DOHH2 (cell line): Measurements from ENCODE around the gene LVRN.

Experiments used
- H3F3A ChIP-seq: fragments of 200-600 bp; sonication (generic), shearing (Covaris generic); 2 replicates; pipeline ENCODE4 v1.6.0; 2016; ENCODE audit warnings: antibody characterized with exemption, mild to moderate bottlenecking; ENCODE audit not compliant: control insufficient read depth, insufficient read depth
- H3K27ac ChIP-seq: fragments of 200-600 bp; sonication (generic); 2 replicates; pipeline ENCODE4 v1.5.1; 2014; ENCODE audit warnings: low read depth, mild to moderate bottlenecking, low read length, moderate library complexity
- H3K27me3 ChIP-seq: fragments of 200-600 bp; sonication (generic); 2 replicates; pipeline ENCODE4 v1.6.1; 2014; ENCODE audit warnings: mild to moderate bottlenecking, low read length, mixed read lengths; ENCODE audit not compliant: control insufficient read depth
- H3K36me3 ChIP-seq: fragments of 200-600 bp; sonication (generic); 2 replicates; pipeline ENCODE4 v1.6.1; 2014; ENCODE audit warnings: mild to moderate bottlenecking, low read length, moderate library complexity, mixed read lengths; ENCODE audit not compliant: control insufficient read depth
- H3K4me1 ChIP-seq: fragments of 200-600 bp; sonication (generic); 2 replicates; pipeline ENCODE4 v1.6.1; 2014; ENCODE audit warnings: mild to moderate bottlenecking, low read length, mixed read lengths; ENCODE audit not compliant: control insufficient read depth
- H3K4me2 ChIP-seq: fragments of 200-600 bp; sonication (generic); 2 replicates; pipeline ENCODE4 v1.6.0; 2014; ENCODE audit warnings: mild to moderate bottlenecking, low read length, moderate library complexity
- H3K4me3 ChIP-seq: fragments of 200-600 bp; sonication (generic); 2 replicates; pipeline ENCODE4 v1.5.1; 2014; ENCODE audit warnings: mild to moderate bottlenecking, low read length, mixed read lengths
- H3K79me2 ChIP-seq: fragments of 200-600 bp; sonication (generic); 2 replicates; pipeline ENCODE4 v1.6.1; 2014; ENCODE audit warnings: mild to moderate bottlenecking, low read length, mixed read lengths; ENCODE audit not compliant: control insufficient read depth
- H3K9me2 ChIP-seq: fragments of 200-600 bp; sonication (generic); replicated peaks from 2 replicates; pipeline ENCODE4 v1.6.1; 2014; ENCODE audit warnings: mild to moderate bottlenecking, low read length, mixed read lengths; ENCODE audit not compliant: control insufficient read depth
- H3K9me3 ChIP-seq: fragments of 200-600 bp; sonication (generic); 2 replicates; pipeline ENCODE4 v1.6.1; 2014; ENCODE audit warnings: antibody characterized with exemption, low read length, mixed read lengths; ENCODE audit not compliant: control insufficient read depth, insufficient read depth
- H4K20me1 ChIP-seq: fragments of 200-600 bp; sonication (generic); 2 replicates; pipeline ENCODE4 v1.6.0; 2014; ENCODE audit warnings: low read depth, mild to moderate bottlenecking, antibody characterized with exemption, low read length, moderate library complexity; ENCODE audit not compliant: control insufficient read depth, insufficient read depth
- CTCF ChIP-seq: fragments of 200-600 bp; sonication (generic); IDR thresholded peaks from one replicate; pipeline ENCODE4 v1.5.1; 2014; ENCODE audit warnings: antibody characterized with exemption, mild to moderate bottlenecking, low read depth, low read length; ENCODE audit not compliant: poor library complexity, severe bottlenecking
- EZH2phosphoT487 ChIP-seq: fragments of 200-600 bp; sonication (generic); IDR thresholded peaks from 2 replicates; pipeline ENCODE4 v1.6.1; 2017; ENCODE audit warnings: borderline replicate concordance, mild to moderate bottlenecking, antibody characterized with exemption, low read length, moderate library complexity, mixed read lengths

The LVRN gene

GRCh38 chr5:115947260-115947659, 15.0 kb upstream of the LVRN start:
- Histone ChIP-seq H3K9me2 (no peaks in the 10 kb centered on the region), H4K20me1 (no peaks in the 10 kb centered on the region), H3K4me1 (peaks cover 9% of the 10 kb centered on the region), H3K79me2 (no peaks in the 10 kb centered on the region), H3K27ac (no peak overlapping the region), H3K9me3 (no peaks in the 10 kb centered on the region; the same call in 1 of the 2 replicates), H3K27me3 (no peaks in the 10 kb centered on the region), H3F3A (no peaks in the 10 kb centered on the region), H3K4me2 (no peak overlapping the region), H3K4me3 (no peak overlapping the region), H3K36me3 (no peaks in the 10 kb centered on the region)
- TF ChIP-seq CTCF, result no peak
- TF ChIP-seq EZH2phosphoT487, result no peak

GRCh38 chr5:115948091-115948534, 14.2 kb upstream of the LVRN start:
- no peaks in the 10 kb centered on the region for H3K9me2 ChIP-seq
- peaks cover 9% of the 10 kb centered on the region for H3K4me1 ChIP-seq
- H3K36me3 ChIP-seq, result no peaks in the 10 kb centered on the region
- TF ChIP-seq EZH2phosphoT487 (no peak), CTCF (no peak)
- no peaks in the 10 kb centered on the region for H4K20me1 ChIP-seq
- H3K27me3 ChIP-seq, result no peaks in the 10 kb centered on the region
- no peaks in the 10 kb centered on the region for H3K79me2 ChIP-seq
- no peak overlapping the region for H3K27ac ChIP-seq
- no peaks in the 10 kb centered on the region for H3F3A ChIP-seq
- H3K4me2 ChIP-seq, result no peak overlapping the region
- no peaks in the 10 kb centered on the region; the same call in 1 of the 2 replicates for H3K9me3 ChIP-seq
- no peak overlapping the region for H3K4me3 ChIP-seq

- H3K27ac ChIP-seq, result no peak overlapping the region
- TF ChIP-seq CTCF (no peak), EZH2phosphoT487 (no peak)
Observed at GRCh38 chr5:115949096-115949495, 13.2 kb upstream of the LVRN start.

More at GRCh38 chr5:115949096-115949495, 13.2 kb upstream of the LVRN start:
- Histone ChIP-seq H3K36me3 (no peaks in the 10 kb centered on the region), H3K4me1 (peaks cover 9% of the 10 kb centered on the region), H3K9me2 (no peaks in the 10 kb centered on the region), H3F3A (no peaks in the 10 kb centered on the region), H3K27me3 (no peaks in the 10 kb centered on the region), H3K9me3 (no peaks in the 10 kb centered on the region; the same call in 1 of the 2 replicates), H3K4me2 (no peak overlapping the region), H4K20me1 (no peaks in the 10 kb centered on the region), H3K4me3 (no peak overlapping the region), H3K79me2 (no peaks in the 10 kb centered on the region)
